ENCODE data around the gene AP2A1. TPM values are rescaled to one million over a fixed set of nuclear protein-coding genes. Genes with fewer than 3 reads are reported as not detected.

Gene AP2A1
- 145 and 148 TPM in 2 replicates for total RNA-seq

GRCh38 chr19:49766930-49767299 is at the start of gene AP2A1:
AP2A1 (plus strand) TSS chr19:49767001; CDS start chr19:49767134, 133 bp downstream.

GRCh38 chr19:49763230-49763629 is 3.6 kb upstream of the AP2A1 start, which contains the start of gene TSKS:
TSKS (minus strand) TSS chr19:49763306; CDS start chr19:49763247, 59 bp downstream.

GRCh38 chr19:49812997-49813861 is 46.4 kb downstream of the AP2A1 start, which contains the start of gene FUZ:
FUZ (minus strand) TSS chr19:49813292; CDS start chr19:49813106, 186 bp downstream.

GRCh38 chr19:49817964-49818648 is 51.3 kb downstream of the AP2A1 start, which contains the start of gene MED25:
MED25 (plus strand) TSS chr19:49818289; CDS start chr19:49818342, 53 bp downstream.

GRCh38 chr19:49850487-49851342 is 83.9 kb downstream of the AP2A1 start, which contains the start of gene PTOV1:
PTOV1 (plus strand) TSS chr19:49851159.

Other genes with a start within 250 kb of the AP2A1 start
- gene RCN3, start 239.0 kb upstream of the AP2A1 start, total RNA-seq: 339 and 441 TPM in 2 replicates
- 30.8 and 33.4 TPM in 2 replicates for gene NOSIP, start 186.4 kb upstream of the AP2A1 start, total RNA-seq
- gene PRRG2, start 185.7 kb upstream of the AP2A1 start, total RNA-seq: 0.65 and 0.86 TPM in 2 replicates
- gene PRR12, start 175.8 kb upstream of the AP2A1 start, total RNA-seq: 4.2 and 6.1 TPM in 2 replicates
- 82.1 and 88.7 TPM in 2 replicates for gene RRAS, start 126.9 kb upstream of the AP2A1 start, total RNA-seq
- 22.7 and 30.5 TPM in 2 replicates for gene SCAF1, start 124.8 kb upstream of the AP2A1 start, total RNA-seq
- 64.3 and 68.0 TPM in 2 replicates for gene IRF3, start 101.1 kb upstream of the AP2A1 start, total RNA-seq
- gene BCL2L12, start 101.1 kb upstream of the AP2A1 start, total RNA-seq: 2.7 TPM in 2 replicates
- gene PRMT1, start 89.7 kb upstream of the AP2A1 start, total RNA-seq: 205 and 248 TPM in 2 replicates
- gene ADM5, start 77.4 kb upstream of the AP2A1 start, total RNA-seq: 0.36 and 0.52 TPM in 2 replicates
- gene CPT1C, start 75.9 kb upstream of the AP2A1 start, total RNA-seq: 24.3 and 29.3 TPM in 2 replicates
- gene TSKS, start 3.7 kb upstream of the AP2A1 start, total RNA-seq: 0.52 TPM in 1 of 2 replicates, not detected in the other
- 21.3 and 30.7 TPM in 2 replicates for gene FUZ, start 46.3 kb downstream of the AP2A1 start, total RNA-seq
- 21.0 and 23.4 TPM in 2 replicates for gene MED25, start 51.3 kb downstream of the AP2A1 start, total RNA-seq
- gene PTOV1, start 84.2 kb downstream of the AP2A1 start, total RNA-seq: 78.2 and 83.5 TPM in 2 replicates
- gene PNKP, start 100.6 kb downstream of the AP2A1 start, total RNA-seq: 28.7 and 45.7 TPM in 2 replicates
- 14.1 and 14.3 TPM in 2 replicates for gene AKT1S1, start 110.4 kb downstream of the AP2A1 start, total RNA-seq
- 18.6 and 22.7 TPM in 2 replicates for gene TBC1D17, start 110.7 kb downstream of the AP2A1 start, total RNA-seq
- gene IL4I1, start 129.9 kb downstream of the AP2A1 start, total RNA-seq: 0.13 and 0.23 TPM in 2 replicates
- 5.3 and 6.3 TPM in 2 replicates for gene ATF5, start 162.2 kb downstream of the AP2A1 start, total RNA-seq
- 22.2 and 29.3 TPM in 2 replicates for gene NUP62, start 162.5 kb downstream of the AP2A1 start, total RNA-seq
- not detected in 2 replicates for gene SIGLEC11, start 194.2 kb downstream of the AP2A1 start, total RNA-seq